GM12874 (cell line): ENCODE results near the gene NTNG2.

Source experiments
- CTCF ChIP-seq: IDR thresholded peaks from 2 replicates; pipeline ENCODE4 v1.5.1; 2011; ENCODE audit warnings: low read depth, mild to moderate bottlenecking, control low read depth, low read length, moderate library complexity; ENCODE audit not compliant: insufficient read depth

NTNG2 gene

GRCh38 chr9:132147839-132148238, 14.0 kb upstream of the NTNG2 start:
- TF ChIP-seq CTCF: no peak

GRCh38 chr9:132150256-132150655, 11.6 kb upstream of the NTNG2 start:
- TF ChIP-seq CTCF: no peak

- TF ChIP-seq CTCF: no peak
These were observed 10.7 kb upstream of the NTNG2 start for GRCh38 chr9:132151118-132151517.

- no peak for TF ChIP-seq CTCF
These were observed 9.6 kb upstream of the NTNG2 start for GRCh38 chr9:132152231-132152630.

GRCh38 chr9:132154863-132155567, 6.8 kb upstream of the NTNG2 start:
- no peak for TF ChIP-seq CTCF

GRCh38 chr9:132155568-132155895, 6.3 kb upstream of the NTNG2 start:
- TF ChIP-seq CTCF: no peak

- TF ChIP-seq CTCF: no peak
These were observed 5.6 kb upstream of the NTNG2 start for GRCh38 chr9:132156262-132156661.
